K562 (cell line): ENCODE results near the gene SLC6A4. TPM values are rescaled to one million over a fixed set of nuclear protein-coding genes. Genes with fewer than 3 reads are reported as not detected.

Experiments
- BRCA1 ChIP-seq, 2 experiments: fragments of 450-650 bp in 1 of 2; sonication (generic) in 1 of 2; formaldehyde crosslinking in 1 of 2; IDR thresholded peaks; 2 replicates each; pipeline versions ENCODE4 v1.5.0 to v1.6.1; 2017 to 2020; ENCODE audit warnings: mild to moderate bottlenecking in 1 of 2, missing genetic modification reagents in 1 of 2
- MAFG ChIP-seq: fragments of 450-650 bp; conservative IDR thresholded peaks from 2 replicates; pipeline ENCODE4 v1.6.1; 2016; ENCODE audit warnings: missing genetic modification characterization, missing compliant biosample characterization
- NCOA2 ChIP-seq, 2 experiments: fragments of 450-650 bp; IDR thresholded peaks; 2 replicates each; pipeline ENCODE4 v1.6.1; 2018; ENCODE audit warnings: mild to moderate bottlenecking in 2 of 2, moderate library complexity in 1 of 2; ENCODE audit not compliant: partially characterized antibody in 2 of 2
- NFXL1 ChIP-seq: fragments of 450-650 bp; formaldehyde crosslinking; IDR thresholded peaks from 2 replicates; pipeline ENCODE4 v1.4.0; 2021; ENCODE audit warnings: mild to moderate bottlenecking
- RREB1 ChIP-seq: fragments of 250-450 bp; sonication (Bioruptor Pico); IDR thresholded peaks from 2 replicates; pipeline ENCODE4 v1.4.0; 2020
- SMAD1 ChIP-seq: fragments of 150-350 bp; IDR thresholded peaks from 2 replicates; pipeline ENCODE4 v1.6.1; 2014; ENCODE audit warnings: low read length, low read depth; ENCODE audit not compliant: partially characterized antibody
- UBTF ChIP-seq, 2 experiments: IDR thresholded peaks; 2 replicates each; pipeline ENCODE4 v1.6.1; 2012; ENCODE audit warnings: improper control_type of control experiment in 2 of 2, low read depth in 2 of 2, low read length in 2 of 2, borderline replicate concordance in 1 of 2
- ZC3H8 ChIP-seq: fragments of 450-650 bp; IDR thresholded peaks from 2 replicates; pipeline ENCODE4 v1.6.1; 2017
- ZNF507 ChIP-seq: conservative IDR thresholded peaks from 2 replicates; pipeline ENCODE4 v1.6.1; 2017; ENCODE audit warnings: missing genetic modification characterization, missing compliant biosample characterization
- polyA plus RNA-seq, 8 experiments: library from polyadenylated mRNA; depleted of rRNA in 4 of 8; stranded (reverse) in 5 of 8; unstranded in 3 of 8; fragments of >200 nt; fragmentation: Nextera tagmentation in 2 of 8; fragmentation: Illumina TruSeq in 1 of 8; extraction: Ambion mirVana in 2 of 8; extraction: Trizol in 1 of 8; gene quantifications; 2 replicates each; pipeline versions ENCODE4 v1.2.1 to v1.2.3, GENCODE V29; 2011 to 2014; ENCODE audit warnings: inconsistent platforms in 1 of 8, missing spikeins in 1 of 8
- total RNA-seq, 7 experiments: library from RNA; depleted of rRNA in 6 of 7; stranded (reverse); fragments of >200 nt in 6 of 7; fragmentation: Illumina TruSeq in 2 of 7; extraction: Trizol in 2 of 7; gene quantifications; 2 replicates each; pipeline versions ENCODE4 v1.2.1 to v1.2.3, GENCODE V29; 2011 to 2021; ENCODE audit warnings: low replicate concordance in 1 of 7

SLC6A4 gene
- total and polyA plus RNA-seq, 9 of the 15 experiments (the other 6 are each of a cell fraction or from before 2014, with no cell fraction given): 0.05 to 0.09 (median 0.07) TPM; not detected in 6

- TF ChIP-seq RREB1 (no peak), UBTF (IDR thresholded peaks at IDR 0.05; ENCODE audit: borderline replicate concordance in 1 of 2, low read depth in 2 of 2, low read length in 2 of 2) (no peak), NCOA2 (IDR thresholded peaks at IDR 0.05; ENCODE audit: partially characterized antibody in 2 of 2) (no peak), BRCA1 (IDR thresholded peaks at IDR 0.05) (no peak), BRCA1 (CRISPR knock-in tag; IDR thresholded peaks at IDR 0.05) (no peak), MAFG (tag) (no peak), ZC3H8 (no peak), NFXL1 (CRISPR knock-in tag) (no peak), SMAD1 (no peak), ZNF507 (tag) (no peak)
Observed at GRCh38 chr17:30165960-30166359, 69.5 kb downstream of the SLC6A4 start (continued).
